GM19397 (cell line): ENCODE measurements around the gene COL4A2.

Source experiments
- ATAC-seq: cut with Tn5 transposase; IDR thresholded peaks from one replicate; pipeline ENCODE4 v1.9.1; 2021; ENCODE audit warnings: mild to moderate bottlenecking, moderate library complexity; ENCODE audit not compliant: unreplicated experiment

The COL4A2 gene

GRCh38 chr13:110431425-110432294, 124.6 kb downstream of the COL4A2 start:
- no peak for ATAC-seq

GRCh38 chr13:110432522-110432921, 125.4 kb downstream of the COL4A2 start:
- ATAC-seq: no peak

GRCh38 chr13:110433014-110433413, 125.9 kb downstream of the COL4A2 start:
- no peak for ATAC-seq

- no peak for ATAC-seq
Measured at GRCh38 chr13:110434629-110435028, 127.5 kb downstream of the COL4A2 start.

GRCh38 chr13:110435331-110435730, 128.2 kb downstream of the COL4A2 start:
- ATAC-seq: no peak

- no peak for ATAC-seq
Measured at GRCh38 chr13:110436276-110436675, 129.2 kb downstream of the COL4A2 start.

GRCh38 chr13:110436786-110437370, 129.8 kb downstream of the COL4A2 start:
- no peak for ATAC-seq

GRCh38 chr13:110438211-110438610, 131.1 kb downstream of the COL4A2 start:
- ATAC-seq: no peak

- ATAC-seq: no peak
Measured at GRCh38 chr13:110438776-110439175, 131.7 kb downstream of the COL4A2 start.

- no peak for ATAC-seq
Measured at GRCh38 chr13:110440946-110441731, 134.1 kb downstream of the COL4A2 start.

- ATAC-seq: no peak
Measured at GRCh38 chr13:110442930-110443621, 136.0 kb downstream of the COL4A2 start.

GRCh38 chr13:110443622-110444225, 136.6 kb downstream of the COL4A2 start:
- no peak for ATAC-seq

- ATAC-seq: no peak
Measured at GRCh38 chr13:110444226-110444653, 137.2 kb downstream of the COL4A2 start.

GRCh38 chr13:110445183-110445582, 138.1 kb downstream of the COL4A2 start:
- no peak for ATAC-seq

GRCh38 chr13:110445722-110446574, 138.9 kb downstream of the COL4A2 start:
- no peak for ATAC-seq

GRCh38 chr13:110446575-110446890, 139.4 kb downstream of the COL4A2 start:
- no peak for ATAC-seq

GRCh38 chr13:110447058-110447511, 140.0 kb downstream of the COL4A2 start:
- no peak for ATAC-seq

GRCh38 chr13:110447801-110448200, 140.7 kb downstream of the COL4A2 start:
- no peak for ATAC-seq

- ATAC-seq: no peak
Measured at GRCh38 chr13:110448230-110448629, 141.1 kb downstream of the COL4A2 start.

GRCh38 chr13:110448677-110449076, 141.6 kb downstream of the COL4A2 start:
- no peak for ATAC-seq
